HEK293 (cell line): ENCODE data around the gene CTF1.
A peak's percentile ranks its signal among the peaks of the same experiment; 100 is the strongest.

Source experiments
- ELK4 ChIP-seq: IDR thresholded peaks from 2 replicates; pipeline ENCODE4 v1.6.1; 2011; ENCODE audit warnings: mild to moderate bottlenecking, low read depth, low read length, borderline replicate concordance
- GFI1B ChIP-seq: fragments of 450-650 bp; formaldehyde crosslinking; IDR thresholded peaks from 2 replicates; pipeline ENCODE4 v1.5.1; 2016; ENCODE audit warnings: missing biosample characterization, missing genetic modification characterization
- GLIS2 ChIP-seq: fragments of 450-650 bp; formaldehyde crosslinking; IDR thresholded peaks from 2 replicates; pipeline ENCODE4 v1.5.1; 2016; ENCODE audit warnings: missing biosample characterization, missing genetic modification characterization
- IKZF3 ChIP-seq: fragments of 450-650 bp; IDR thresholded peaks from 2 replicates; pipeline ENCODE4 v1.5.0; 2018; ENCODE audit warnings: missing biosample characterization, mild to moderate bottlenecking, missing genetic modification characterization, moderate library complexity
- KLF1 ChIP-seq: fragments of 450-650 bp; formaldehyde crosslinking; IDR thresholded peaks from 2 replicates; pipeline ENCODE4 v1.5.1; 2016; ENCODE audit warnings: missing biosample characterization, missing genetic modification characterization
- KLF9 ChIP-seq: fragments of 450-650 bp; formaldehyde crosslinking; IDR thresholded peaks from 2 replicates; pipeline ENCODE4 v1.5.1; 2016; ENCODE audit warnings: missing biosample characterization, missing genetic modification characterization, low read depth
- MYNN ChIP-seq: fragments of 450-650 bp; formaldehyde crosslinking; IDR thresholded peaks from 2 replicates; pipeline ENCODE4 v1.5.1; 2016; ENCODE audit warnings: missing biosample characterization, missing genetic modification characterization, borderline replicate concordance
- SCRT2 ChIP-seq: fragments of 450-650 bp; formaldehyde crosslinking; IDR thresholded peaks from 2 replicates; pipeline ENCODE4 v1.5.1; 2016; ENCODE audit warnings: missing biosample characterization, missing genetic modification characterization
- SP3 ChIP-seq: fragments of 450-650 bp; formaldehyde crosslinking; IDR thresholded peaks from 2 replicates; pipeline ENCODE4 v1.5.1; 2016; ENCODE audit warnings: missing biosample characterization, missing genetic modification characterization
- YY2 ChIP-seq: fragments of 450-650 bp; formaldehyde crosslinking; IDR thresholded peaks from 2 replicates; pipeline ENCODE4 v1.5.1; 2016; ENCODE audit warnings: missing biosample characterization, missing genetic modification characterization
- ZBTB10 ChIP-seq: fragments of 450-650 bp; formaldehyde crosslinking; IDR thresholded peaks from 2 replicates; pipeline ENCODE4 v1.5.1; 2016; ENCODE audit warnings: missing biosample characterization, missing genetic modification characterization
- ZBTB20 ChIP-seq: fragments of 450-650 bp; formaldehyde crosslinking; IDR thresholded peaks from 2 replicates; pipeline ENCODE4 v1.5.1; 2016; ENCODE audit warnings: missing biosample characterization, missing genetic modification characterization
- ZBTB48 ChIP-seq: fragments of 450-650 bp; formaldehyde crosslinking; IDR thresholded peaks from 2 replicates; pipeline ENCODE4 v1.5.1; 2016; ENCODE audit warnings: missing biosample characterization, missing genetic modification characterization
- ZBTB8A ChIP-seq: fragments of 450-650 bp; formaldehyde crosslinking; IDR thresholded peaks from 2 replicates; pipeline ENCODE4 v1.5.1; 2016; ENCODE audit warnings: missing biosample characterization, missing genetic modification characterization
- ZFP3 ChIP-seq: fragments of 450-650 bp; formaldehyde crosslinking; IDR thresholded peaks from 2 replicates; pipeline ENCODE4 v1.5.1; 2016; ENCODE audit warnings: low read depth, missing biosample characterization, missing genetic modification characterization
- ZIC2 ChIP-seq: fragments of 450-650 bp; formaldehyde crosslinking; IDR thresholded peaks from 2 replicates; pipeline ENCODE4 v1.5.1; 2016; ENCODE audit warnings: missing biosample characterization, missing genetic modification characterization
- ZNF114 ChIP-seq: fragments of 450-650 bp; formaldehyde crosslinking; IDR thresholded peaks from 2 replicates; pipeline ENCODE4 v1.5.0; 2017; ENCODE audit warnings: missing biosample characterization, missing genetic modification characterization
- ZNF121 ChIP-seq: fragments of 450-650 bp; formaldehyde crosslinking; IDR thresholded peaks from 2 replicates; pipeline ENCODE4 v1.5.1; 2016; ENCODE audit warnings: missing biosample characterization, missing genetic modification characterization
- ZNF19 ChIP-seq: fragments of 450-650 bp; formaldehyde crosslinking; IDR thresholded peaks from 2 replicates; pipeline ENCODE4; 2016; ENCODE audit warnings: missing biosample characterization, missing genetic modification characterization, low read depth
- ZNF24 ChIP-seq: fragments of 450-650 bp; formaldehyde crosslinking; IDR thresholded peaks from 2 replicates; pipeline ENCODE4 v1.5.1; 2016; ENCODE audit warnings: missing biosample characterization, missing genetic modification characterization
- ZNF398 ChIP-seq: fragments of 450-650 bp; formaldehyde crosslinking; IDR thresholded peaks from 2 replicates; pipeline ENCODE4 v1.5.1; 2017; ENCODE audit warnings: missing biosample characterization, missing genetic modification characterization
- ZNF426 ChIP-seq: fragments of 450-650 bp; formaldehyde crosslinking; IDR thresholded peaks from 2 replicates; pipeline ENCODE4 v1.5.1; 2017; ENCODE audit warnings: missing biosample characterization, missing genetic modification characterization, mild to moderate bottlenecking, inconsistent platforms, moderate library complexity
- ZNF510 ChIP-seq: fragments of 450-650 bp; formaldehyde crosslinking; IDR thresholded peaks from 2 replicates; pipeline ENCODE4 v1.5.1; 2018; ENCODE audit warnings: mild to moderate bottlenecking, missing genetic modification characterization, missing biosample characterization; ENCODE audit not compliant: insufficient replicate concordance
- ZNF513 ChIP-seq: fragments of 450-650 bp; IDR thresholded peaks from 2 replicates; pipeline ENCODE4 v1.5.1; 2018; ENCODE audit warnings: missing biosample characterization, missing genetic modification characterization
- ZNF529 ChIP-seq: fragments of 450-650 bp; formaldehyde crosslinking; IDR thresholded peaks from 2 replicates; pipeline ENCODE4 v1.5.1; 2017; ENCODE audit warnings: missing genetic modification characterization, missing biosample characterization; ENCODE audit not compliant: insufficient replicate concordance
- ZNF544 ChIP-seq: fragments of 450-650 bp; formaldehyde crosslinking; IDR thresholded peaks from 2 replicates; pipeline ENCODE4 v1.5.0; 2017; ENCODE audit warnings: missing biosample characterization, missing genetic modification characterization
- ZNF555 ChIP-seq: fragments of 450-650 bp; formaldehyde crosslinking; conservative IDR thresholded peaks from 2 replicates; pipeline ENCODE4 v1.5.1; 2017; ENCODE audit warnings: missing biosample characterization, mild to moderate bottlenecking, missing genetic modification characterization, inconsistent platforms
- ZNF585B ChIP-seq: fragments of 450-650 bp; formaldehyde crosslinking; IDR thresholded peaks from 2 replicates; pipeline ENCODE4 v1.5.1; 2016; ENCODE audit warnings: missing biosample characterization, missing genetic modification characterization
- ZXDB ChIP-seq: fragments of 450-650 bp; formaldehyde crosslinking; IDR thresholded peaks from 2 replicates; pipeline ENCODE4 v1.5.1; 2016; ENCODE audit warnings: missing biosample characterization, missing genetic modification characterization
- TF ChIP-seq, protein P1 (sequence below): fragments of 450-650 bp; formaldehyde crosslinking; IDR thresholded peaks from 2 replicates; pipeline ENCODE4 v1.5.1; 2016; ENCODE audit warnings: missing biosample characterization, missing genetic modification characterization
- TF ChIP-seq, protein P2 (sequence below): fragments of 450-650 bp; formaldehyde crosslinking; IDR thresholded peaks from 2 replicates; pipeline ENCODE4 v1.5.1; 2016; ENCODE audit warnings: missing biosample characterization, missing genetic modification characterization
- TF ChIP-seq, protein P3 (sequence below): sonication (generic); formaldehyde crosslinking; IDR thresholded peaks from 2 replicates; pipeline ENCODE4 v1.8.1; 2022; ENCODE audit warnings: mild to moderate bottlenecking, moderate library complexity, missing genetic modification reagents

The CTF1 gene

DNA sequence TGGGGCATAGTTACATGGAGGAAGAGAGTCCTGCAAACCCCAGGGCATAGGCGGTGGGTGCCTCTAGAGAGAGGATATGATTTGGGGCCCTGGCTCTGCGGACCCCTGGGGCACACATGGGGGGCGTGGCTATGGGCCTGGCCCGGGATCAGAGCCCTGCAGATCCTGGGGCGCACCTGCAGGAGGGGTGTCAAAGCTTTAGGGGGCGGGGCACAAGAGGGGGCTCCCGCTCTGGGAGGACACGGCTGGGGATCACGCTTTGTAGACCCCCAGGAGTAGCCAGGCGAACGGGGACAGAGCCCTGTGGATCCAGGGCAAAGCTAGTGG, 3.0 kb upstream of the CTF1 start (continued):
- no peak for TF ChIP-seq YY2
- 0 out of 2 replicates have a peak, but pooled peaks have one; percentile 31 for TF ChIP-seq KLF1 (tag by site-specific recombination)
- no peak for TF ChIP-seq ZNF510 (tag by site-specific recombination)
- peak; percentile 92 for TF ChIP-seq GLIS2 (tag by site-specific recombination)
- 0 out of 2 replicates have a peak, but pooled peaks have one; percentile 16 for TF ChIP-seq ZNF24 (tag by site-specific recombination)
- TF ChIP-seq ZNF398 (tag by site-specific recombination): no peak
- no peak for TF ChIP-seq ZNF121 (tag by site-specific recombination)
- 0 out of 2 replicates have a peak, but pooled peaks have one; percentile 20 for TF ChIP-seq ZNF19 (tag by site-specific recombination)
- no peak for TF ChIP-seq ZNF544 (tag by site-specific recombination)
- TF ChIP-seq ZBTB10 (tag by site-specific recombination): peak; percentile 76; the same call in 1 of the 2 replicates
- TF ChIP-seq ZNF513 (tag by site-specific recombination): no peak
- TF ChIP-seq MYNN (tag by site-specific recombination): no peak
- TF ChIP-seq ZFP3 (tag by site-specific recombination): no peak
- TF ChIP-seq ZXDB (tag by site-specific recombination): peak; percentile 28; the same call in 1 of the 2 replicates
- TF ChIP-seq ZNF555 (tag by site-specific recombination): no peak
- TF ChIP-seq ELK4: no peak
- TF ChIP-seq, protein P1, sequence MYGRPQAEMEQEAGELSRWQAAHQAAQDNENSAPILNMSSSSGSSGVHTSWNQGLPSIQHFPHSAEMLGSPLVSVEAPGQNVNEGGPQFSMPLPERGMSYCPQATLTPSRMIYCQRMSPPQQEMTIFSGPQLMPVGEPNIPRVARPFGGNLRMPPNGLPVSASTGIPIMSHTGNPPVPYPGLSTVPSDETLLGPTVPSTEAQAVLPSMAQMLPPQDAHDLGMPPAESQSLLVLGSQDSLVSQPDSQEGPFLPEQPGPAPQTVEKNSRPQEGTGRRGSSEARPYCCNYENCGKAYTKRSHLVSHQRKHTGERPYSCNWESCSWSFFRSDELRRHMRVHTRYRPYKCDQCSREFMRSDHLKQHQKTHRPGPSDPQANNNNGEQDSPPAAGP (tag by site-specific recombination): no peak
- no peak for TF ChIP-seq ZNF426 (tag by site-specific recombination)
- TF ChIP-seq GFI1B (tag by site-specific recombination): no peak
- peak; percentile 57 for TF ChIP-seq ZBTB48
- peak; percentile 85 for TF ChIP-seq ZIC2 (tag by site-specific recombination)
- TF ChIP-seq SCRT2 (tag by site-specific recombination): peak; percentile 70
- no peak for TF ChIP-seq ZNF585B (tag by site-specific recombination)
- peak; percentile 51 for TF ChIP-seq ZBTB8A (tag by site-specific recombination)
- no peak for TF ChIP-seq IKZF3 (tag by site-specific recombination)
- peak; percentile 44; the same call in 1 of the 2 replicates for TF ChIP-seq SP3 (tag by site-specific recombination)
- no peak for TF ChIP-seq ZNF529 (tag by site-specific recombination)
- TF ChIP-seq, protein P2, sequence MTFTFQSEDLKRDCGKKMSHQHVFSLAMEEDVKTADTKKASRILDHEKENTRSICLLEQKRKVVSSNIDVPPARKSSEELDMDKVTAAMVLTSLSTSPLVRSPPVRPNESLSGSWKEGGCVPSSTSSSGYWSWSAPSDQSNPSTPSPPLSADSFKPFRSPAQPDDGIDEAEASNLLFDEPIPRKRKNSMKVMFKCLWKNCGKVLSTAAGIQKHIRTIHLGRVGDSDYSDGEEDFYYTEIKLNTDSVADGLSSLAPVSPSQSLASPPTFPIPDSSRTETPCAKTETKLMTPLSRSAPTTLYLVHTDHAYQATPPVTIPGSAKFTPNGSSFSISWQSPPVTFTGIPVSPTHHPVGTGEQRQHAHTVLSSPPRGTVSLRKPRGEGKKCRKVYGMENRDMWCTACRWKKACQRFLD (tag by site-specific recombination): no peak
- TF ChIP-seq ZNF114 (tag by site-specific recombination): no peak
- TF ChIP-seq KLF9 (tag by site-specific recombination): peak; percentile 89
- TF ChIP-seq, protein P3, sequence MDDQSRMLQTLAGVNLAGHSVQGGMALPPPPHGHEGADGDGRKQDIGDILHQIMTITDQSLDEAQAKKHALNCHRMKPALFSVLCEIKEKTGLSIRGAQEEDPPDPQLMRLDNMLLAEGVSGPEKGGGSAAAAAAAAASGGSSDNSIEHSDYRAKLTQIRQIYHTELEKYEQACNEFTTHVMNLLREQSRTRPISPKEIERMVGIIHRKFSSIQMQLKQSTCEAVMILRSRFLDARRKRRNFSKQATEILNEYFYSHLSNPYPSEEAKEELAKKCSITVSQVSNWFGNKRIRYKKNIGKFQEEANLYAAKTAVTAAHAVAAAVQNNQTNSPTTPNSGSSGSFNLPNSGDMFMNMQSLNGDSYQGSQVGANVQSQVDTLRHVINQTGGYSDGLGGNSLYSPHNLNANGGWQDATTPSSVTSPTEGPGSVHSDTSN (CRISPR knock-in tag): no peak
- no peak; the same call in 1 of the 2 replicates for TF ChIP-seq ZBTB20 (tag by site-specific recombination)
